GM10248 (cell line): Measurements from ENCODE around the gene CIDEB.
"Not testable (repeated sequence)": the region's sequence is repeated elsewhere in the genome, so short reads cannot be mapped to it uniquely, and the experiment has no call there.

Source experiments
- CTCF ChIA-PET: fragments of 300-600 bp; sonication (Branson Sonifier 250); formaldehyde crosslinking; extraction: SDS; loops from one replicate; lab custom pipeline; 2021; ENCODE audit warnings: antibody characterized with exemption; lab: Yijun Ruan, JAX
- POLR2A ChIA-PET: fragments of 350-650 bp; sonication (Branson Sonifier 250); formaldehyde crosslinking; extraction: SDS; loops from one replicate; lab custom pipeline; 2020; ENCODE audit warnings: antibody characterized with exemption; lab: Yijun Ruan, JAX
- DNase-seq: peaks from one replicate; pipeline ENCODE4 v3.0.0; 2012; ENCODE audit errors: extremely low spot score
- TF ChIP-seq, protein P1 (sequence below): IDR thresholded peaks from 2 replicates; pipeline ENCODE4 v1.5.1; 2012; ENCODE audit warnings: mild to moderate bottlenecking, low read depth; ENCODE audit errors: extremely low read depth, missing control alignments, control extremely low read depth

CIDEB gene, protein sequence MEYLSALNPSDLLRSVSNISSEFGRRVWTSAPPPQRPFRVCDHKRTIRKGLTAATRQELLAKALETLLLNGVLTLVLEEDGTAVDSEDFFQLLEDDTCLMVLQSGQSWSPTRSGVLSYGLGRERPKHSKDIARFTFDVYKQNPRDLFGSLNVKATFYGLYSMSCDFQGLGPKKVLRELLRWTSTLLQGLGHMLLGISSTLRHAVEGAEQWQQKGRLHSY

DNA sequence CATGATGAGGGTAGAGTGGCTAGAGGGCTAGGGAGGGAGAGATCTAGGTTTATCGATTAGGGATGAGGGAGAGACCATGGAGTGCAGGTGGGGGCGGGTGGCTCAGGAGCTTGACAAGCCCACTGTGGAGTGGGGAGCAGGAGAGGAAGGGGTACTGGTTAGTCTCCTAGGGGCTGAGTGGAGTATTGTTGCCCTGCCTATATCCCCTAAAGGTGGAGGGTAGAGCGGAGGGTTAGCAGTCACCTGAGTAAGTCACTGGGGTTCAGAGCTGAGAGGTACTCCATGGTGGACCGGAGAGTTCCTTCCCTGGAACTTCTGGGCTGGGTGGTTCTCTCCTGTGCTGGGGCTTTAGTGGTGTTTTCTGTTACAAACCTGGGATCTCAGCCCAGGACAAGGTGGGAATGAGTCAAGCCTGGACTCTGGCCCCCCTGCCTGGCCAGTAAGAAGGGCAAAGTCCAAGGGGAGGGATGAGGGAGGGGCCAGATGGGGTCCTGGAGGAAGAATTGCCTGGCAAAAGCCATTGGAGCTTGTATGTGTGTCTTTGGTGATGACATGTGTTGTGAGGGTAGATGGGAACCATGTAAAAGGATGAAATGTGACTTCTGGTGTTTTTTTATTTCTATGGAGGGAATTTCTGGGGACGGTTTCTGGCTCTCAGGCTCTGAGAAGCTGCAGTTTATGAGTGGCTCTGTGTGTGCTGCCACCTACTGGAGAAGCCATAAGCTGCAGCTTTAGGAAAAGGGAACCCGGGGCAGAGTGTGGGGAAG lies at the start of gene CIDEB:
Gene CIDEB (minus strand): TSS at position 403 of the 767 bp plus-strand sequence. CDS start 119 bp downstream, at position 284.
- ChIA-PET POLR2A (interaction anchor here (0.6 to 1.2 kb wide), 5 partner anchors 8 to 134 kb away, joined by 3 to 5 read pairs (median 3); partner anchors contain the start of genes DHRS1, NOP9 and TINF2), CTCF (interaction anchor here (0.7 to 10.4 kb wide), 59 partner anchors 9 to 719 kb away, joined by 3 to 155 read pairs (median 5); partner anchors contain the start of genes ADCY4, CBLN3, CHMP4A and DHRS1)
- TF ChIP-seq, protein P1, sequence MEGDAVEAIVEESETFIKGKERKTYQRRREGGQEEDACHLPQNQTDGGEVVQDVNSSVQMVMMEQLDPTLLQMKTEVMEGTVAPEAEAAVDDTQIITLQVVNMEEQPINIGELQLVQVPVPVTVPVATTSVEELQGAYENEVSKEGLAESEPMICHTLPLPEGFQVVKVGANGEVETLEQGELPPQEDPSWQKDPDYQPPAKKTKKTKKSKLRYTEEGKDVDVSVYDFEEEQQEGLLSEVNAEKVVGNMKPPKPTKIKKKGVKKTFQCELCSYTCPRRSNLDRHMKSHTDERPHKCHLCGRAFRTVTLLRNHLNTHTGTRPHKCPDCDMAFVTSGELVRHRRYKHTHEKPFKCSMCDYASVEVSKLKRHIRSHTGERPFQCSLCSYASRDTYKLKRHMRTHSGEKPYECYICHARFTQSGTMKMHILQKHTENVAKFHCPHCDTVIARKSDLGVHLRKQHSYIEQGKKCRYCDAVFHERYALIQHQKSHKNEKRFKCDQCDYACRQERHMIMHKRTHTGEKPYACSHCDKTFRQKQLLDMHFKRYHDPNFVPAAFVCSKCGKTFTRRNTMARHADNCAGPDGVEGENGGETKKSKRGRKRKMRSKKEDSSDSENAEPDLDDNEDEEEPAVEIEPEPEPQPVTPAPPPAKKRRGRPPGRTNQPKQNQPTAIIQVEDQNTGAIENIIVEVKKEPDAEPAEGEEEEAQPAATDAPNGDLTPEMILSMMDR = peak; percentile 93
- DNase-seq = peak; percentile 74

DNA sequence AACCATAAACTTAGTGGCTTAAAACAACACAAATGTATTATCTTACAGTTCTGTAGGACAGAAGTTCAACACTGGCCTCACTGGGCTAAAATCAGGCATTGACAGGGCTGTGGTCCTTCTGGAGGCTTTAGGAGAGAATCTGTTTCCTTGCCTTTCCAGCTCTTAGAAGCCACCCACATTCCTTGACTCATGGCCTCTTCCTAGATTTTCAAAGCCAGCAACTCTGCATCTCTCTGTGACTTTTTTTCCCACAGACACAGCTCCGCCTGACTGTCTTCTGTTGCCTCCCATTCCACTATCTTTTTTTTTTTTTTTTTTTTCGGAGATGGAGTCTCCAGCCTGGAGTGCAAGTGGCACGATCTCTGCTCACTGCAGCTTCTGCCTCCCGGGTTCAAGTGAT lies 48.4 kb upstream of the CIDEB start:
- TF ChIP-seq, protein P1 = no peak
- CTCF ChIA-PET = interaction anchor here (1.2 to 1.7 kb wide), 2 partner anchors 11 to 23 kb away, joined by 3 to 5 read pairs; no protein-coding TSS in a partner anchor
- no peak for DNase-seq
- POLR2A ChIA-PET = no interaction called here

DNA sequence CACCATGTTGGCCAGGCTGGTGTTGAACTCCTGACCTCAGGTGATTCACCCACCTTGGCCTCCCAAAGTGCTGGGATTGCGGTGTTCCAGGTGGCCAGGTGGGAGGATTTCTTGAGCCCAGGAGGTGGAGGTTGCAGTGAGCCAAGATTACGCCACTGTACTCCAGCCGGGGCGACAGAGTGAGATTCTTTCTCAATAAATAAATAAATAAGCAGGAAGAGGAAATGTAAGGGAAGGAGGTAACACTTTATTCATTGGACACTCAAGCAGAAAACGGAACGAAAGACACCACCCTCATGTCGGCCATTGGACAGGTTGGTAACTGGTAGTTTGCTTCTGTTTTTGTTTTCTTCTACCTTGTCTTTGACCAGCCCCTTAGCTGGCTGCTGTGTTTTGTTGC lies 47.2 kb upstream of the CIDEB start:
- ChIA-PET CTCF (interaction anchor here (1.6 to 1.7 kb wide), 2 partner anchors 10 to 11 kb away, joined by 3 read pairs; no protein-coding TSS in a partner anchor), POLR2A (no interaction called here)

DNA sequence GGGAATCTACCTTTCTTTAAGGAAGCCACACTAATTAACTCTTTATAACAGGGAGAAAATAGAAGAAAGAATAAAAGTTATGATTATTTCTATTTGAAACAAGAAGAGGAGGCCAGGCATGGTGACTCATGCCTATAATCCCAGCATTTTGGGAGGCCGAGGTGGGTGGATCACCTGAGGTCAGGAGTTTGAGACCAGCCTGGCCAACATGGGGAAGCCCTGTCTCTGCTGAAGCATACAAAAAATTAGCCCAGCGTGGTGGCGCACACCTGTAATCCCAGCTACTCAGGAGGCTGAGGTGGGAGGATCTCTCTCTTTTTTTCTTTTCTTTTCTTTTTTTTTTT lies 46.7 kb upstream of the CIDEB start:
- POLR2A ChIA-PET, DNase-seq: not testable (repeated sequence)
- CTCF ChIA-PET = interaction anchor here (1.2 to 1.6 kb wide), 2 partner anchors 12 to 14 kb away, joined by 3 read pairs; no protein-coding TSS in a partner anchor

More for the DNA sequence above, 47.2 kb upstream of the CIDEB start:
- DNase-seq = no peak
- TF ChIP-seq, protein P1 = no peak

DNA sequence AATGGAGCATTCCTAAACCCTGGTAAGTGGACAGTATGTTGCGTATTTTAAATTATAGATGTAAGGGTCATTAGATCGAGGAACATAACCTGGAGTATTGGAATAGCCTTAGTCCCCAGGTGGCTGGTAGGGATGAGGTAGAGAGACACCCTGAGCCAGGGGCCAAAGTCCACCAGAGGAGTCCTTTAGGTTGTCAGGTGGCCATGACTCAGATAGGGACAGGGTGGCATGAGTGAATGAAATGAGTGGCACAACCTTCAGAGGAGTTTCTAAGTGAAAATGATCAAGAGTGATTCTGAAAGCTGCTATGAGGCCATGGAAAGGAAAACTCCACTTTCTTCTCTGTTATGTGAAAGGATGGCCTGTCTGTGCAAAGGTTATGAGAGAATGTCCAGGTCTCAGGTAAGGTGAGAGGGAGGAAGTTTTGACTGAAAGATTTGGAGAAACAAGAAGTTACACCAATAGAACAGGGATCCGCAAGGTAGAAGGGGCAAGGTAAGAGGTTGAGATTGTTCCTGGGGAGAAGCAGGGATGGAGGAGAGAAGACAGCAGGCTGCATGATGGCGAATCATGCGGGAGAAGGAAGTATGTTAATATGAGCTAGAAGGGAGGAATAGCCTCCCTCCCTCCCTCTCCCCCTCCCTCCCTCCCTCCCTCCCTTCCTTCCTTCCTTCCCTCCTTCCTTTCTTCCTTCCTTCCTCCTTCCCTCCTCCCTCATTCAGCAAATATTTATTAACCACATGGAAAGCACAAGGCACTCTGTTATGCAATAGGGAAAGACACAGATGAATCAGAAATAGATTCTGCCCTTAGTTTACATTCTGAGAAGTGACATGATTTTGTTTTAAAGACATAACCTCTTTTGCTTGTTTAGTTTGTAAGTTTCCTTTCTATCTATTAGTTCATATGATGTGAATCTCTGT lies 46.0 kb upstream of the CIDEB start:
- POLR2A ChIA-PET = no interaction called here
- DNase-seq = no peak
- CTCF ChIA-PET = interaction anchor here (1.2 to 2.0 kb wide), 3 partner anchors 12 to 78 kb away, joined by 3 to 7 read pairs (median 3); no protein-coding TSS in a partner anchor
- TF ChIP-seq, protein P1 = no peak

DNA sequence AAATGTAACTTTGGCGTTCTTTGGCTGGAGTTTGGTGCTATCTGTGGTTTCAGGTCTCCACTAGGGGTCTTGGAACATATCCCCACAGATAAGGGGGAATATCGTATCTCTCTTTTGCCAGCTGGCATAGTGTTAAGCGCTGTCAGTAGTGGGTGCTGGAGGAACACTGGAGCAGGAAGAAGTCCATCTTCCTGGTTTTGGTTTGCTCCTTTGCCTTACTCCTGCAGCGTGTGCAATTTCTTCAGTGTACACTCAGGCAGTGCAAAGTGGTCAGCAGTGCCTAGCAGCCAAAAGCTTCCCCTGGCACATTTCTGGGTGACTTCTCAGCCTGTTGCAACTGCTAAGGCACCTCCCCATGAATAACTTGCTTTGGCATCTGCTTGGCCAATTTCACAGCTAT lies 43.7 kb upstream of the CIDEB start:
- TF ChIP-seq, protein P1 = no peak
- CTCF ChIA-PET = interaction anchor here (1.2 to 3.2 kb wide), 5 partner anchors 11 to 85 kb away, joined by 3 to 16 read pairs (median 7); no protein-coding TSS in a partner anchor
- DNase-seq = no peak
- POLR2A ChIA-PET = no interaction called here
